Heart left ventricle (tissue), 16 donors: ENCODE data around the gene CFAP221. TPM values are rescaled to one million over a fixed set of nuclear protein-coding genes. Genes with fewer than 3 reads are reported as not detected.

Experiments used
- ATAC-seq, 4 donors: fragments of 200-7000 bp; cut with Tn5 transposase; one replicate each; pipeline ENCODE4 v1.9.1; 2020 to 2022; ENCODE audit warnings: moderate library complexity in 4 of 4, mild to moderate bottlenecking in 3 of 4, moderate number of reproducible peaks in 1 of 4
- DNase-seq, 5 donors: peaks; one replicate each; pipeline ENCODE4 v3.0.0-alpha.2; 2020
- H3K27ac ChIP-seq, 12 donors: fragments of 200-600 bp; sonication (generic) in 4 of 12; one replicate each; pipeline versions ENCODE4 v1.5.0 to v1.8.0; 2016 to 2022; ENCODE audit warnings: mild to moderate bottlenecking in 2 of 12
- H3K27me3 ChIP-seq, 9 donors: fragments of 200-600 bp; sonication (generic) in 2 of 9; one replicate each; pipeline versions ENCODE4 v1.5.1 to v1.8.0; 2016 to 2022; ENCODE audit warnings: mild to moderate bottlenecking in 3 of 9
- H3K36me3 ChIP-seq, 9 donors: fragments of 200-600 bp; sonication (generic) in 2 of 9; one replicate each; pipeline versions ENCODE4 v1.5.0 to v1.8.0; 2018 to 2022; ENCODE audit warnings: mild to moderate bottlenecking in 2 of 9
- H3K4me1 ChIP-seq, 12 donors: fragments of 200-600 bp; sonication (generic) in 4 of 12; one replicate each; pipeline versions ENCODE4 v1.5.0 to v1.8.0; 2016 to 2022; ENCODE audit warnings: mild to moderate bottlenecking in 3 of 12
- H3K4me3 ChIP-seq, 12 donors: fragments of 200-600 bp; sonication (generic) in 4 of 12; one replicate each; pipeline versions ENCODE4 v1.5.0 to v1.8.0; 2017 to 2022; ENCODE audit warnings: mild to moderate bottlenecking in 9 of 12, moderate library complexity in 4 of 12
- H3K9me3 ChIP-seq, 12 donors: fragments of 200-600 bp; sonication (generic) in 4 of 12; one replicate each; pipeline versions ENCODE4 v1.5.0 to v1.8.0; 2016 to 2022; ENCODE audit warnings: mild to moderate bottlenecking in 1 of 12
- POLR2A ChIP-seq, 2 donors: fragments of 450-650 bp; IDR thresholded peaks; one replicate each; pipeline ENCODE4 v1.6.1; 2017; ENCODE audit warnings: antibody characterized with exemption in 2 of 2, mild to moderate bottlenecking in 2 of 2, moderate library complexity in 2 of 2
- WGBS, 4 donors: extraction: QIAGEN DNeasy Blood & Tissue Kit in 2 of 4; methylation state at CpG; one replicate each; pipeline versions ENCODE4 v1.1.5 to v1.1.7; 2013 to 2018; 5-methylcytosine and 5-hydroxymethylcytosine counted together
- intact Hi-C, 10 donors: fragments of 100-400 bp; cut with DNase I; formaldehyde crosslinking; loops; one replicate each; pipeline versions ENCODE4 v1.11.1 to v1.14.2; 2022
- polyA plus RNA-seq, 2 donors: library from polyadenylated mRNA; stranded (reverse); fragments of 200-250 nt; gene quantifications; one replicate each; pipeline ENCODE4 v1.2.3, GENCODE V29; 2013
- total RNA-seq, 9 donors: library from RNA; depleted of rRNA in 2 of 9; stranded (reverse); fragments of >200 nt in 2 of 9; fragmentation: NEBNext Ultra II Directional in 3 of 9; extraction: Animal tissue kit (Norgen Biotek cat#: 25700) in 3 of 9; gene quantifications; one replicate each; pipeline versions ENCODE4 v1.1.0 to v1.2.4, GENCODE V29; 2016 to 2023
- TF ChIP-seq, protein P1 (sequence below), 12 donors: fragments of 200-600 bp; sonication (generic) in 4 of 12; IDR thresholded peaks; one replicate each; pipeline versions ENCODE4 v1.5.0 to v1.8.0; 2018 to 2022; ENCODE audit warnings: antibody characterized with exemption in 12 of 12, mild to moderate bottlenecking in 5 of 12
- donor health status: ischemic (EF 13 %, LVEDD 7.1; RV severe dilation, severe dysfunction).
- donor health status: healthy with polysubstance abuse.
- donor health status: DM: no; HTN: yes; CAD: no.
- donor health status: DM: no; HTN: no; CAD: no.
- donor health status: ischemic (EF 25% LVEDD 6.9; RV normal size, moderate dysfunction).
- donor health status: ischemic (EF 25% LVEDD 5.7; RV mildly dilated, moderate dysfunction).
- donor health status: healthy.
- donor health status: DM: yes; HTN: yes; CAD: no.
- donor health status: ischemic (EF 35%, LVEDD 5.7; RV mildly dilated, moderate dysfunction).
- donor health status: nonischemic (EF 11% LVEDD 7.7; RV severe dilation, severe dysfunction).
- donor health status: DM: yes; HTN: yes; CAD: no.
- donor health status: PGD.
- donor health status: ischemic (EF 29% LVEDD 5.4; RV normal size, mild dysfunction).
- donor health status: nonischemic (EF 23%, LVEDD 6.1; RV moderate dilation, normal function).

The CFAP221 gene
- total and polyA plus RNA-seq, 11 donors, result 0.08 to 2.2 (median 1.4) TPM; not detected in 1

DNA sequence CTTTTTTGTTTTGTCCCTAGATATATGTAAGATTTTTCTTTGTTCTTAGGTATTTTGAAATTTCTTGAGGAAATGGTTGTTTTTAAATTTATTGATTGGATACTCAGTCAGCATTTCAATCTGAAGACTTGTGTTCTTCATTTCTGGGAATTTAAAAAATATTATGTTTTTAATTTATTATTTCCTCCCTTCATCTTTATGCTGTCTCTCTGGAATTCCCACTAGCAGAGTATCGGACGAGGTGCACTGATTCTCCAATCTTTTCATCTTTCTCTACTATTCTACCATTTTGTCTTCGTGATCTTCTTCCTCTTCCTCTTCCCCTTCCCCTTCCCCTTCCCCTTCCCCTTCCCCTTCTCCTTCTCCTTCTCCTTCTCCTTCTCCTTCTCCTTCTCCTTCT lies 32.3 kb upstream of the CFAP221 start:
- TF ChIP-seq POLR2A (IDR thresholded peaks at IDR 0.05), result no peak
- TF ChIP-seq, protein P1, sequence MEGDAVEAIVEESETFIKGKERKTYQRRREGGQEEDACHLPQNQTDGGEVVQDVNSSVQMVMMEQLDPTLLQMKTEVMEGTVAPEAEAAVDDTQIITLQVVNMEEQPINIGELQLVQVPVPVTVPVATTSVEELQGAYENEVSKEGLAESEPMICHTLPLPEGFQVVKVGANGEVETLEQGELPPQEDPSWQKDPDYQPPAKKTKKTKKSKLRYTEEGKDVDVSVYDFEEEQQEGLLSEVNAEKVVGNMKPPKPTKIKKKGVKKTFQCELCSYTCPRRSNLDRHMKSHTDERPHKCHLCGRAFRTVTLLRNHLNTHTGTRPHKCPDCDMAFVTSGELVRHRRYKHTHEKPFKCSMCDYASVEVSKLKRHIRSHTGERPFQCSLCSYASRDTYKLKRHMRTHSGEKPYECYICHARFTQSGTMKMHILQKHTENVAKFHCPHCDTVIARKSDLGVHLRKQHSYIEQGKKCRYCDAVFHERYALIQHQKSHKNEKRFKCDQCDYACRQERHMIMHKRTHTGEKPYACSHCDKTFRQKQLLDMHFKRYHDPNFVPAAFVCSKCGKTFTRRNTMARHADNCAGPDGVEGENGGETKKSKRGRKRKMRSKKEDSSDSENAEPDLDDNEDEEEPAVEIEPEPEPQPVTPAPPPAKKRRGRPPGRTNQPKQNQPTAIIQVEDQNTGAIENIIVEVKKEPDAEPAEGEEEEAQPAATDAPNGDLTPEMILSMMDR (IDR thresholded peaks at IDR 0.05), result no peak
- WGBS, 4 donors, result 75 to 85% (median 82%) methylated on average over 3 of the region's 3 CpGs
- no peaks in the 10 kb centered on the region for H3K36me3 ChIP-seq
- H3K4me3 ChIP-seq, result no peak overlapping the region
- no peak for ATAC-seq
- no peaks in the 10 kb centered on the region for H3K4me1 ChIP-seq
- intact Hi-C loops, result loop anchor here in 1 of 10 donors (10.0 kb wide), 1 partner anchor 143 kb away; no protein-coding TSS in a partner anchor
- peaks cover 0 to 8% (median 0%) of the 10 kb centered on the region in 9 donors for H3K27me3 ChIP-seq
- DNase-seq, result no peak
- no peaks in the 10 kb centered on the region for H3K9me3 ChIP-seq
- H3K27ac ChIP-seq, result no peak overlapping the region

DNA sequence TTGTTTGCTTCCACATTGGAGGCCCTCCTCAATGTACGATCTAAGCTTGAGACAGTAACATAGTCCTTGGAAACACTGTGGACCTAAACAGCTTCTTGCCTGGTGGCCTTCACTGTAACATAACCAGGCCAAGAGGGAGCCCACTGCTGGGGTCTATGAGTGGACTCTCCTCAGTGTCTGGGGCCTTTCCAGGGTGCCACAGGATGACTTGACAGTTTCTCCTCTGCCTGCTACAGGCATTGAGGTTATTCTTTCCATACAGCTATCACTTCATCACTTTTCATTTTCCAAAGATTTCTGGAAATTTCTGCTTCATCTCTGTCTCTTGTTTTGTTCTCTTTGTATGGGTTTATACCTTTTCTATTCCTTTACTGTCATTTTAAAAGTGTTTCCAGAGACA lies 31.3 kb upstream of the CFAP221 start:
- Histone ChIP-seq H3K36me3 (no peaks in the 10 kb centered on the region), H3K4me1 (no peaks in the 10 kb centered on the region), H3K4me3 (no peak overlapping the region), H3K27ac (no peak overlapping the region), H3K9me3 (no peaks in the 10 kb centered on the region), H3K27me3 (peaks cover 0 to 8% (median 0%) of the 10 kb centered on the region in 9 donors)
- TF ChIP-seq, protein P1 (IDR thresholded peaks at IDR 0.05), result no peak
- no peak for TF ChIP-seq POLR2A (IDR thresholded peaks at IDR 0.05)
- no peak for DNase-seq
- no peak for ATAC-seq
- intact Hi-C loops, result loop anchor here in 1 of 10 donors (10.0 kb wide), 1 partner anchor 142 kb away; no protein-coding TSS in a partner anchor
- WGBS, 4 donors, result 87 to 97% (median 91%) methylated on average over 1 of the region's 1 CpG

DNA sequence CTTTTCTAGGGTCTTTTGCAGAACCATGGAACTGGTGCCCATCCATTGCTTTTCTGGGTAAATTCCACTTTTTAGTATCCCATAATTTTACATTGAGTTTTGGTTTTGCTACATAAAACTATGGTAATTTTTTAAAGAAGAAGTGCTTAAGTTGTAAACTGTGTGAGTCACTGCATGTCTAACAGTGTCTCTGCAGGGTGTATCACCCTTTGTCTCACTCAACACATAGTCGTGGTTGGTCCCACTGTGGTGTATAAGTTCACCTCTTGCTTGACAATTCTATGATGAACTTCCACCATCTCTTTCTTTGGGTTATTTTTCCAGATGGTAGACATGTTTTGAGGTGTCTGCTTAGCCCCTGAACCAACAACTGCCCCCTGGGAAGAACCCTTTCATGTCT lies 30.4 kb upstream of the CFAP221 start:
- intact Hi-C loops, result loop anchor here in 1 of 10 donors (10.0 kb wide), 1 partner anchor 141 kb away; no protein-coding TSS in a partner anchor
- H3K4me1 ChIP-seq, result no peaks in the 10 kb centered on the region
- TF ChIP-seq, protein P1 (IDR thresholded peaks at IDR 0.05), result no peak
- TF ChIP-seq POLR2A (IDR thresholded peaks at IDR 0.05), result no peak
- peaks cover 0 to 8% (median 0%) of the 10 kb centered on the region in 9 donors for H3K27me3 ChIP-seq
- no peak for ATAC-seq
- no peak overlapping the region for H3K4me3 ChIP-seq
- H3K9me3 ChIP-seq, result no peaks in the 10 kb centered on the region
- no peak overlapping the region for H3K27ac ChIP-seq
- 47 to 50% (median 50%) methylated on average over 1 of the region's 1 CpG for WGBS, 4 donors
- H3K36me3 ChIP-seq, result no peaks in the 10 kb centered on the region
- no peak for DNase-seq

DNA sequence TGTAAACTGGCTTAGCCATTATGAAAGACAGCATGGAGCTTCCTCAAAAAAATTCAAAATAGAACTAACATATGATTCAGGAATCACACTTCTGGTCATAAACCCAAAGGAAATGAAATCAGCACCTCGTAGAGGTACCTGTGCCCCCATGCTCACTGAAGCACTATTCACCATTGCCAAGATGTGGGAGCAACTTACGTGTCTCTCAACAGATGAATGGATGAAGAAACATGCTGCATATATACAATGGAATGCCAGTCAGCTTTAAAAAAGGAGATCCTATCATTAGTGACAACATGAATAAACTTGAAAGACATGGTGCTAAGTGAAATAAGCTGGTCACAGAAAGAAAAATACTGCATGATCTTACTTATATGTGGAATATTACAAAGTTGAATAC lies 28.1 kb upstream of the CFAP221 start:
- WGBS, 4 donors, result 79 to 87% (median 82%) methylated on average over 2 of the region's 2 CpGs
- TF ChIP-seq POLR2A (IDR thresholded peaks at IDR 0.05), result no peak
- Histone ChIP-seq H3K36me3 (no peaks in the 10 kb centered on the region), H3K27me3 (peaks cover 0 to 8% (median 0%) of the 10 kb centered on the region in 9 donors), H3K27ac (no peak overlapping the region), H3K4me3 (no peak overlapping the region), H3K4me1 (no peaks in the 10 kb centered on the region), H3K9me3 (no peaks in the 10 kb centered on the region)
- intact Hi-C loops, result loop anchor here in 5 of 10 donors (2.0 to 10.0 kb wide), 4 partner anchors 139 to 146 kb away; no protein-coding TSS in a partner anchor
- no peak for DNase-seq
- ATAC-seq, result no peak

DNA sequence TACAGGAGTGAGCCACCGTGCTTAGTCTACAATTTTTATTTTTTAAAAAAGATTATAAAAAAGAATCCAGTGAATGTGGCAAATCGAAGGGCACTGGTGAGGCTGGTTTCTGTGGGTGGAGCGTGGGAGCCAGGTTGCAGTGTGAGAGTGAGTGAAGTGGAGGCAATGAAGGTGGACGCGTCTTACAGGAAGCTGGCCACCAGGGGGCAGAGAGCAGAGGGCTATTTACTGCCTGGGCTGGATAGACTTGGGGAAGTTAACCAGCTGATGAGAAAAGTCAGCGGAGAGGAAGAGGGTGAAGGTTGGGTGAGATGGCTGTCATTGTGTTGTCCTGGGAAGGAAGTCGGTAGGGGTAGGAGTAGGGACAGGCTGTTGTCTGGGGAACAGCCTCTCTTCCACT lies 26.8 kb upstream of the CFAP221 start:
- ATAC-seq, result peak in 3 of 4 donors; percentile 72 to 82 (median 79)
- H3K36me3 ChIP-seq, result no peaks in the 10 kb centered on the region
- H3K4me1 ChIP-seq, result no peaks in the 10 kb centered on the region
- no peaks in the 10 kb centered on the region for H3K9me3 ChIP-seq
- H3K27me3 ChIP-seq, result peaks cover 0 to 12% (median 3%) of the 10 kb centered on the region in 9 donors
- no peak overlapping the region for H3K4me3 ChIP-seq
- DNase-seq, result peak; percentile 34 to 71 (median 51)
- WGBS, 4 donors, result 32 to 42% (median 40%) methylated on average over 7 of the region's 7 CpGs
- intact Hi-C loops, result loop anchor here in 5 of 10 donors (2.0 to 10.0 kb wide), 4 partner anchors 137 to 145 kb away; no protein-coding TSS in a partner anchor
- no peak overlapping the region for H3K27ac ChIP-seq
- TF ChIP-seq, protein P1 (IDR thresholded peaks at IDR 0.05), result peak; percentile 35 to 63 (median 54)
- no peak for TF ChIP-seq POLR2A (IDR thresholded peaks at IDR 0.05)
